MM.1S (cell line): ENCODE data around the gene MAPKAP1.

Experiments
- CTCF ChIP-seq: fragments of 300-600 bp; sonication (generic); IDR thresholded peaks from 2 replicates; pipeline ENCODE4 v1.5.1; 2016; ENCODE audit warnings: antibody characterized with exemption, low read length, mixed read lengths
- EZH2 ChIP-seq: fragments of 300-600 bp; sonication (generic); optimal IDR thresholded peaks from 2 replicates; pipeline ENCODE3; 2017; ENCODE audit warnings: low read depth, mild to moderate bottlenecking, antibody characterized with exemption, low read length, mixed read lengths
- EZH2phosphoT487 ChIP-seq: fragments of 300-600 bp; sonication (generic); IDR thresholded peaks from 2 replicates; pipeline ENCODE4 v1.6.1; 2018; ENCODE audit warnings: antibody characterized with exemption, low read length

- TF ChIP-seq CTCF (no peak), EZH2phosphoT487 (no peak), EZH2 (no peak)
These were observed 43.1 kb upstream of the MAPKAP1 start for GRCh38 chr9:125749951-125750626.
